CD4-positive, alpha-beta T cell treated with Interleukin-15 for 1 hour (primary cell): ENCODE measurements around the gene SAMD10.
"Not testable (repeated sequence)": the region's sequence is repeated elsewhere in the genome, so short reads cannot be mapped to it uniquely, and the experiment has no call there.

Experiments
- DNase-seq: peaks from one replicate; pipeline ENCODE4 v3.0.0-alpha.2; 2020

SAMD10 gene

DNA sequence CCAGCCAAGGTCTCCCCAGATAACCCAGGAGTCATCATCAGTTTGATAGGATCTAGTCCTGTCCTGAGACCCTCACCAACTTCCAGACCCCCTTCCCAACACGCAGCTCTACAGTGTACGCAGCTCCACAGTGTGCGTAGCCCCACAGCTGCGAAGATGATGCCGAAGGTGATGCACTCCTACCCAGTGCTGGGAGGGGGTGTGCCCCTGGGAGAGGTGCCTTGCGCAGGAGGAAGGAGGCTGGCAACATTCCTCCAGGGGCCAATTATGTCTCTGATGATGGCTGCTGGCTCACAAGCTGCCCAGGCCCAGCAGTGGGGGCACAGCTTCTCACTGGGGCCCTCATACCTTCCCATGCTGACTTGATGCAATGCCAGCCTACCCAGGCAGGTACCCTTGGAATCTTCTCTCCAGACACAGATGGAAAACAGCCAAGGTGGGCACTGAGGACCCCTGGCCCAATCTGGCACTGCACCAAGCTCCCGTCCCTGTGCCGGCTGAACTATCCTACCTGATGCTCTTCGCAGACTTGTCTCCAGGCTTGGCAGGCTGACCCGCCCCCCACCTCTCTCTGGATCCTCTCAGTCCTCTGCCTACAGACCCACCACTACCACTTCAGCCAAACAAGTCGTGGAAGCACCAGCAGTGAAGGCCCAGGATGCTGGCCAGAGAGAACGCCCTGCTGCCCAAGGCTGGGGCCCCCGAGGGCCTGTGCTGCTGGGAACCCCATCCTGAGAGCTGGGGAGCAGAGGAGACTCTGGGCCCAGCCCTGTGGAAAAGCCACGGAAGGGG, 11.1 kb downstream of the SAMD10 start:
- no peak for DNase-seq

DNA sequence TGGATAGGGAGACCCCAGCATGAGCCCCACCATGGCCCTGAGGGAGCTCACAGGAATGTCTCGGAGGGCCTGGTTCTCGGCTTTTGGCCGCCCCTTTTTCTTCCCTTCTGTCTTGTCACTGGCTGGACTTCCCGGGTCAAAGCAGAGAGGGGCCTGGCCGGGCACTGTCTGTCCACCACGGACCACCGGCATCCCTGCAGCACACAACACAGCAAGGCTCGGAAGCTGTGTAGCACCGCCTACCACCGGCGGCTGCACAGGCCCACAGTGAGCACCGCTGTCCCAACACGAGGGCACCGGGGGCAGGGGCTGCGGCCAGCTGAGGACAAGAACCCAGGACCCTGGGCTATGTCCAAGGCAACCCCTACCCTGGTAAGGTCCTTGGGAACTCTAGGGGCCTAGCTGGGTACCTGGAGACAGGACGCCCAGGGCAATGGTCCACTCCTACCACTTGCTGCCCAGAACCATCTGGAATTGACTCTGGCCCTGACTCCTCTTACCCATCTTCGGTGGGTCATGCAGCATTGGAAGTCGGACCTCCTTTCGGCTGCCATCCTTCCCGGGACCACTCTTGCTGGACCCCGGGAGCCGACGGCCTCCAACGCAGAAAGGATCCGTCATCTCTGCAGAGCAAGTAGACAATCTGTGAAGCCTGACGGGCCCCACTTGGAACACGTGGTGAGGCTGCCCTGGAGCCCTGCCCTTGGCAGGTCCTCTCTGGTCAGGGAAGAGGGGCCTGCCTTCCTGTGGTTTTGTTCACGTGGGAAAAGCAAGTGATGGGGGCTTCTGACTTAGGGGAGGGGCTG, 11.9 kb downstream of the SAMD10 start:
- DNase-seq: no peak

GRCh38 chr20:63966944-63967322, 12.5 kb downstream of the SAMD10 start:
- no peak for DNase-seq

DNA sequence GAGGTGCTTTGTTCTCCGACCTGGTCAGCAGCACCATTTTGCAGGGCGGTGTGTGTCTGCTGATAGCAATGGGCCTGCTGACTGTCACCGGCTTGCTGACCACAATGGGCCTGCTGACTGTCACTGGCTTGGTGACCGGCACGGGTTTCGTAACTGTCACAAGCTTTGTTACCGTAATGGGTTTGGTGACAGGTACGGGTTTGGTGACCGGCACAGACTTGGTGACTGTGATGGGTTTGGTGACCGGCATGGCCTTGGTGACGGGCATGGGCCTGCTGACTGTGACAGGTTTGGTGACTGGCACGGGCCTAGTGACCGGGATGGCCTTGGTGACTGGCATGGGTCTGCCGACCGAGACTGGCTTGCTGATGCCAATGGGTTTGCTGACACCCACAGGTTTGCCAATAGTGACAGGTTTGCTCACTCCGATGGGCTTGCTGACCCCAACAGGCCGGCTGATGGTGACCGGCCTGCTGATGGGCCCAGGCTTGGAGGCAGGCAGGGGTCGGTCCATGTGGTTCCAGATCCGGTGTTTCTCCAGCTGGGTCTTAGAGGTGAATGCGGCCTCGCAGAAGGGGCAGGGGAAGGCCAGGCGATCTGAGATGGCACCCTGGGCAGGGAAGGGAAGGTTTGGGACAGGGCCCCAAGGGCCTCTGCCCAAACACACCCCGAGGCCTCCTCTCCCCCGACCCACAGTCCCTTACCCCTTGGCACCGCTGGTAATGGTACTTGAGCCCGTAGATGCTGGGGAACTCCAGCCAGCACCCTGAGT, 13.1 kb downstream of the SAMD10 start:
- no peak for DNase-seq

- no peak for DNase-seq
Measured at GRCh38 chr20:63964412-63964811, 15.0 kb downstream of the SAMD10 start.

DNA sequence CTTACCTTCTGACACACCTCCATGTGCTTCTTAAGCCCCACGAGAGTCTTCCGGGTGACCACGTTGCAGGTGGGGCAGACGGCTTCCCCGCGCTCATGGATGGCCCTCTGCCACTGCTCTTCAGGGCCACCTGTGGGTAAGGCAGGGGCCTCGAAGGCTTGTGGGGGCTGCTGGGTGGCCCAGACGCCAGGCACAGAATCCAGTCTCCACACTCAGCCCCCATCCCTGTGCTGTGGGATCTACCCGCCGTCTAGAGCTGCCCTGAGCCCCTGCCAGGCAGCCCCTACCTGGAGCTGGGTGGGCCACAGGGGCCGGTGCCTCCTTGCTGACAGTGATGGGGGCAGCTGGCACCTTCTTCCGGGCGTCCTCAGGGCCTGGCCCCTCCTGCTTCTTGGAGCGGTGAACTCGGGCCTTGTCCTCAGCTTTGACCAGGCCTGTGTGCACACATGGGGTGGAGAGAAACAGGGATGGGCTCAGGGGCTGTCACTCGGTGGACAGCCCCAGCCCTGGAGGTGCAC, 15.6 kb downstream of the SAMD10 start:
- no peak for DNase-seq

- no peak for DNase-seq
Measured at GRCh38 chr20:63963348-63963741, 16.1 kb downstream of the SAMD10 start.

GRCh38 chr20:63962426-63963347, 16.8 kb downstream of the SAMD10 start:
- no peak for DNase-seq

DNA sequence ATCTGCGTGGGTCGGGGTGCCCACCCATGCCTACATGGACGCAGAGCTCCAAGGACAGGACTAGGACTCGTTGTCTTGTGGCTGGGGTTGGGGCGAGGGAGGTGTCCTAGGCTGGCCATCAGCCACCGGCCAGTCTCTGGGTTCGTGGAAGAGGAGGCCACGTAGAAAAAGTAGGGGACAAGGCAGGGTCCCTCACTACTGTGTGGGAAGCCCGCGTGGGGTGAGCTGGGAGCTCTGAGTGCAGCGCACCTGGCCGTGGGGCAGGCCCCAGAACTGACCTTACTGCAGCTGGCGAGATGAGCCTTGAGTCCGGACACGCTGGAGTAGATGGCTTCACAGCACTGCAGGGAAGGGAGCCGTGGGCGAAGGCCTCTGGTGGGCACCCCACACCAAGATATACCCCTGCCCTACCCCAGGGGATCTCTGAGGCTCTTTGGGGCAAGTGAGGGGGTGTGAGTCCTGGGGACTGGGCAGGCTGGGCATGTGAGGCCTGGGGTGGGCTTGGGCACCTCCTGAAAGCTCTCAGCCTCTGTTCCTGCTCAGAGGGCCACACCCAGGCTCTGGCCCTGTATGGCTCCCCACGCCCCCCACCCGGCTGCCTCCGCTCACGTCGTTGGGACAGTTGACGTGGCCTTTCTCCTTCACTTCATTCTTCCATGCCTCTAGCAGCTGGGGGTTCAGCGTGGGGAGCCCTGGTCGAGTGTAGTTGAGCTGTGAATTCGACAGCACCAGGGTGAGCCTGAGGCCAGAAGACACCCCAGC, 17.6 kb downstream of the SAMD10 start:
- DNase-seq: peak; percentile 11

GRCh38 chr20:63960654-63961621, 18.5 kb downstream of the SAMD10 start:
- DNase-seq: not testable (repeated sequence)

GRCh38 chr20:63959699-63960075, 19.8 kb downstream of the SAMD10 start:
- DNase-seq: no peak

- DNase-seq: no peak
Measured at GRCh38 chr20:63958964-63959698, 20.3 kb downstream of the SAMD10 start.

DNA sequence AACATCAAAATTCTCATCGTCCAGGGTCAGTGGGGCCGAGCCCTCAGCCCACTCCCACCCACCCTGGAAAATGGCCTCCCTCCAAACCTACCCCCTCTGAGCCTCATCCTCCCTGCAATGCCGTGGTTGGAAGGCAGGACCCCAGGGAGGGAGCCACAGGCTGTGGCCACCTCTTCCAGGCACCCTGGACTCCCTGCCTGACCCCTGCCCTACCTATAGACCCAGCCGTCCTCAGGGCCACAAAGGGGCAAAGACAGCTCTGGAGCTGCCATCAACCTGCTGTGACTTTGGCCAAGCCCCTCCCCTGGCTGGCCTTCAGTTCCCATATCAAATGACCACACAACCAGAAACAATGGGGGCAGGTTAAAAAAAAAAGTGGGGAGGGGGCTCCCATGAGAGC, 21.0 kb downstream of the SAMD10 start:
- DNase-seq: no peak

- DNase-seq: no peak
Measured at GRCh38 chr20:63957690-63958441, 21.6 kb downstream of the SAMD10 start.

DNA sequence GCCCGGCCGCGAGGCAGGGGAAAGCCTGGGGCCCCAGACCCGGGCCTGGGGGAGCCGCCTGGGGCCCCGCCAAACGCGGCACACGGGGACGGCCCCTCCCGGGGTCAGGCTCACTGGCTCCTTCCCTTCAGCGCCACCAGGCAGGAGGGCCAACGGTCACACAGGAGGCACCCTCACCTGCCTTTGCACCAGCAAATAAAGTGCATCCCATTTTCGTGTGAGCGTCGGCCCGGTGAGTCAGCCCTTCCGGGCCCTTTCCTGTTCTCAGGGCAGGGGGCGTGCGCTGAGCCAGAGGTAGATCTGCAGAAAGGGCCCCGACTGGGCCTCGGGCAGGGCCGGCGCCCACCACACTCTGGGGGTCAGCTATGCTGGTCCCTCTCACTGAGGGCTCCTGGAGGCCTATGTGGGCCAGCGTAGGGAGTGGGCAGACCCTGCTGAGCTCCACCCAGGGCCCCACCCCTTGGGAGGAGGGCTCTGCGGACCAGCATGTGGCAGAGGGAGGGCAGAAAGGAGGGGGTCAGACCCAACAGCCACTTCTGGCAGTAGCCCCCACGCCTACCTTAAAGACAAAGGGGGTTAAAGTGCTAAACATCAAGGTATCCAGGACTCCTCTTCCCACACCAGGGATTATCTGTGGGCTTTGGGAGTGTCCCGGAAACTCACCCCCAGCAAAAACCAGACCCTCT, 22.3 kb downstream of the SAMD10 start:
- DNase-seq: peak; percentile 51

GRCh38 chr20:63956664-63957003, 22.8 kb downstream of the SAMD10 start:
- DNase-seq: no peak

- DNase-seq: peak; percentile 92
Measured at GRCh38 chr20:63955827-63956663, 23.4 kb downstream of the SAMD10 start, which contains the start of gene UCKL1. Gene UCKL1 (minus strand): TSS chr20:63956416. CDS start chr20:63956372, 44 bp downstream.
